Bronchial epithelial cell (primary cell): ENCODE results near the gene SFXN5. TPM values are rescaled to one million over a fixed set of nuclear protein-coding genes. Genes with fewer than 3 reads are reported as not detected.
A peak's percentile ranks its signal among the peaks of the same experiment; 100 is the strongest.

Experiments used
- DNase-seq: peaks from one replicate; pipeline ENCODE4 v3.0.0-alpha.2; 2010; ENCODE audit warnings: low read depth
- FAIRE-seq: peaks from 2 replicates; lab custom pipeline; 2011; peaks lifted over from hg19 to GRCh38; lab: Jason Lieb, UNC
- H3K27me3 ChIP-seq: 2 replicates; pipeline ENCODE4 v1.5.1; 2011; ENCODE audit warnings: low read length; ENCODE audit not compliant: control insufficient read depth, insufficient read depth
- H3K36me3 ChIP-seq: 2 replicates; pipeline ENCODE4 v1.5.1; 2011; ENCODE audit warnings: low read length; ENCODE audit not compliant: control insufficient read depth, insufficient read depth
- H3K4me3 ChIP-seq: 2 replicates; pipeline ENCODE4 v1.5.1; 2011; ENCODE audit warnings: mild to moderate bottlenecking, low read depth, low read length, control low read depth
- total RNA-seq: library from RNA; depleted of rRNA; stranded (reverse); fragments of >200 nt; gene quantifications from 2 replicates; pipeline ENCODE4 v1.2.1, GENCODE V29; 2014
- TF ChIP-seq, protein P1 (sequence below): IDR thresholded peaks from 2 replicates; pipeline ENCODE4 v1.5.1; 2011; ENCODE audit warnings: mild to moderate bottlenecking, moderate library complexity, low read length, control low read depth, inconsistent platforms; ENCODE audit not compliant: insufficient read depth, severe bottlenecking

Gene SFXN5
- total RNA-seq, 1 donor from 2014 or later: 5.3 TPM

DNA sequence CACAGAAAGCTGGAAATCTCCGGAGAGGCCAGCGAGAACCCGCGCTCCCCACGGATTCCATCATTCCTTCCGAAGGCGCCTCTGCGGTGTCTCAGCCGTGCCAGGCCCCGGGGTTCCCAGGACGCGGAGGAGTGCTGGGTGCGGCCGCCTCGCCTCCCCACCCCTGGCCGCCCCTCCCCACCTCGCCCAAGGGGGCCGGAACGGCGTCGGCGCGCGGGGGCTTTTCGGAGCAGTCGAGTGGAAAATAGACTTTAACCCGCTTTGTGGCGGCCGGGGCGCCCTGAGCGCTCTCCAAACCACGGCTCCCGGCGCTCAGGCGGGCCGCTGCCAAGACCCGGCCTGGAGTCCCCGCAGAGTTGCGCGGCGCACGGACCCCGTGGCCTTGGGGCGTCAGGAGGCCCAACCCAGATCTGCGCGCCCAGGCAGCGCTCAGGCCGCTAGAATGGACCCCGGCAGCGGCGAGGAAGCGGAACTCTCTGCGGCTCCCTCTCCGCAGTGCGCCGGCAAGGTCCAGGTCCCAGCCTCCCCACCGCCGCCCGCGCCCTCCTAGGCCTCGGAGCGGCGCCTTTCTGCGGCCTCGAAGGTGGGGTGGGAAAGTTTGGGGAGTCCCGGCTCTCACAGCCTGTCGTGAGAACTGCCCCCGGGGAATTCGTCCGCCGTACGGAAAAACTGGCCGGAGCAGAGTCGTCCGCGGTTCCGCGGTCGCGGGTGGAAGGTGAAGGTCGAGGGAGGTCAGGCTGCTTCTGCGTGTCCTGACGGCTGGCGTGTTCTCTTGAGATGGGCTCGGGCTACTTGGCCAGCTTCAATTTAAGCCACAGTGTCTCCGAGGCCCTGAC, 155.4 kb downstream of the SFXN5 start:
- Histone ChIP-seq H3K4me3 (peak overlapping the region; percentile 32), H3K36me3 (no peaks in the 10 kb centered on the region), H3K27me3 (peaks cover 68% of the 10 kb centered on the region)
- TF ChIP-seq, protein P1, sequence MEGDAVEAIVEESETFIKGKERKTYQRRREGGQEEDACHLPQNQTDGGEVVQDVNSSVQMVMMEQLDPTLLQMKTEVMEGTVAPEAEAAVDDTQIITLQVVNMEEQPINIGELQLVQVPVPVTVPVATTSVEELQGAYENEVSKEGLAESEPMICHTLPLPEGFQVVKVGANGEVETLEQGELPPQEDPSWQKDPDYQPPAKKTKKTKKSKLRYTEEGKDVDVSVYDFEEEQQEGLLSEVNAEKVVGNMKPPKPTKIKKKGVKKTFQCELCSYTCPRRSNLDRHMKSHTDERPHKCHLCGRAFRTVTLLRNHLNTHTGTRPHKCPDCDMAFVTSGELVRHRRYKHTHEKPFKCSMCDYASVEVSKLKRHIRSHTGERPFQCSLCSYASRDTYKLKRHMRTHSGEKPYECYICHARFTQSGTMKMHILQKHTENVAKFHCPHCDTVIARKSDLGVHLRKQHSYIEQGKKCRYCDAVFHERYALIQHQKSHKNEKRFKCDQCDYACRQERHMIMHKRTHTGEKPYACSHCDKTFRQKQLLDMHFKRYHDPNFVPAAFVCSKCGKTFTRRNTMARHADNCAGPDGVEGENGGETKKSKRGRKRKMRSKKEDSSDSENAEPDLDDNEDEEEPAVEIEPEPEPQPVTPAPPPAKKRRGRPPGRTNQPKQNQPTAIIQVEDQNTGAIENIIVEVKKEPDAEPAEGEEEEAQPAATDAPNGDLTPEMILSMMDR: no peak
- DNase-seq (no peak), FAIRE-seq (no peak)

GRCh38 chr2:72915320-72915906, 156.1 kb downstream of the SFXN5 start:
- TF ChIP-seq, protein P1: no peak
- no peaks in the 10 kb centered on the region for H3K36me3 ChIP-seq
- DNase-seq (no peak), FAIRE-seq (no peak)
- peak overlapping the region; percentile 32 for H3K4me3 ChIP-seq
- H3K27me3 ChIP-seq: peaks cover 61% of the 10 kb centered on the region

- H3K27me3 ChIP-seq: peaks cover 54% of the 10 kb centered on the region
- FAIRE-seq: no peak
- H3K4me3 ChIP-seq: no peak overlapping the region
- no peak for DNase-seq
- H3K36me3 ChIP-seq: no peaks in the 10 kb centered on the region
- TF ChIP-seq, protein P1: no peak
Measured at GRCh38 chr2:72914589-72915319, 156.8 kb downstream of the SFXN5 start.

GRCh38 chr2:72914206-72914559, 157.3 kb downstream of the SFXN5 start:
- DNase-seq (no peak), FAIRE-seq (no peak)
- TF ChIP-seq, protein P1: no peak
- Histone ChIP-seq H3K36me3 (no peaks in the 10 kb centered on the region), H3K4me3 (no peak overlapping the region), H3K27me3 (peaks cover 49% of the 10 kb centered on the region)

GRCh38 chr2:72913486-72914205, 157.9 kb downstream of the SFXN5 start:
- TF ChIP-seq, protein P1: peak; percentile 17
- H3K4me3 ChIP-seq: no peak overlapping the region
- H3K27me3 ChIP-seq: peaks cover 45% of the 10 kb centered on the region
- DNase-seq: no peak
- H3K36me3 ChIP-seq: no peaks in the 10 kb centered on the region
- no peak for FAIRE-seq
